Lower leg skin (tissue), 4 donors: ENCODE data around the gene DNAAF8. TPM values are rescaled to one million over a fixed set of nuclear protein-coding genes. Genes with fewer than 3 reads are reported as not detected.

Experiments used
- DNase-seq, 2 donors: peaks; one replicate each; pipeline ENCODE4 v3.0.0-alpha.2; 2019; ENCODE audit warnings: low spot score in 2 of 2
- H3K4me3 ChIP-seq: fragments of 200-600 bp; sonication (generic); 2 replicates; pipeline ENCODE4 v1.5.1; 2017; ENCODE audit warnings: mild to moderate bottlenecking, low read depth; ENCODE audit not compliant: poor library complexity, severe bottlenecking
- POLR2A ChIP-seq, 2 donors: fragments of 450-650 bp; IDR thresholded peaks; one replicate each; pipeline ENCODE4 v1.6.1; 2016 to 2017; ENCODE audit warnings: antibody characterized with exemption in 2 of 2, mild to moderate bottlenecking in 1 of 2, moderate library complexity in 1 of 2
- WGBS, 2 donors: methylation state at CpG; one replicate each; pipeline ENCODE4 v1.1.5; 2018; 5-methylcytosine and 5-hydroxymethylcytosine counted together
- intact Hi-C: fragments of 100-400 bp; cut with DNase I; formaldehyde crosslinking; loops from one replicate; pipeline ENCODE4 v1.15.0; 2023; ENCODE audit warnings: low total_unique reads
- total RNA-seq, 4 donors: library from RNA; depleted of rRNA; stranded (reverse); fragments of >200 nt; gene quantifications; one replicate each; pipeline ENCODE4 v1.1.0, GENCODE V29; 2016
- TF ChIP-seq, protein P1 (sequence below), 3 donors: fragments of 450-650 bp; IDR thresholded peaks; one replicate each; pipeline ENCODE4 v1.5.1; 2016; ENCODE audit warnings: antibody characterized with exemption in 3 of 3, mild to moderate bottlenecking in 3 of 3, moderate library complexity in 2 of 3

The DNAAF8 gene
- total RNA-seq, 4 donors from 2014 or later = 0.16 to 1.4 TPM; not detected in 2

- no peak overlapping the region for H3K4me3 ChIP-seq
- 79 to 88% methylated on average over 6 to 29 of the region's 30 CpGs for WGBS, 2 donors
- DNase-seq = no peak
- intact Hi-C loops = no loop called here
- TF ChIP-seq POLR2A (IDR thresholded peaks at IDR 0.05) = no peak
- TF ChIP-seq, protein P1, sequence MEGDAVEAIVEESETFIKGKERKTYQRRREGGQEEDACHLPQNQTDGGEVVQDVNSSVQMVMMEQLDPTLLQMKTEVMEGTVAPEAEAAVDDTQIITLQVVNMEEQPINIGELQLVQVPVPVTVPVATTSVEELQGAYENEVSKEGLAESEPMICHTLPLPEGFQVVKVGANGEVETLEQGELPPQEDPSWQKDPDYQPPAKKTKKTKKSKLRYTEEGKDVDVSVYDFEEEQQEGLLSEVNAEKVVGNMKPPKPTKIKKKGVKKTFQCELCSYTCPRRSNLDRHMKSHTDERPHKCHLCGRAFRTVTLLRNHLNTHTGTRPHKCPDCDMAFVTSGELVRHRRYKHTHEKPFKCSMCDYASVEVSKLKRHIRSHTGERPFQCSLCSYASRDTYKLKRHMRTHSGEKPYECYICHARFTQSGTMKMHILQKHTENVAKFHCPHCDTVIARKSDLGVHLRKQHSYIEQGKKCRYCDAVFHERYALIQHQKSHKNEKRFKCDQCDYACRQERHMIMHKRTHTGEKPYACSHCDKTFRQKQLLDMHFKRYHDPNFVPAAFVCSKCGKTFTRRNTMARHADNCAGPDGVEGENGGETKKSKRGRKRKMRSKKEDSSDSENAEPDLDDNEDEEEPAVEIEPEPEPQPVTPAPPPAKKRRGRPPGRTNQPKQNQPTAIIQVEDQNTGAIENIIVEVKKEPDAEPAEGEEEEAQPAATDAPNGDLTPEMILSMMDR (IDR thresholded peaks at IDR 0.05) = no peak
These were observed 61.7 kb downstream of the DNAAF8 start for GRCh38 chr16:4795828-4796572.

- intact Hi-C loops = no loop called here
- H3K4me3 ChIP-seq = no peak overlapping the region
- no peak for DNase-seq
- 85 to 90% methylated on average over 19 to 21 of the region's 21 CpGs for WGBS, 2 donors
- TF ChIP-seq POLR2A (IDR thresholded peaks at IDR 0.05) = no peak
- TF ChIP-seq, protein P1 (IDR thresholded peaks at IDR 0.05) = no peak
These were observed 62.9 kb downstream of the DNAAF8 start for GRCh38 chr16:4796982-4797804.

DNA sequence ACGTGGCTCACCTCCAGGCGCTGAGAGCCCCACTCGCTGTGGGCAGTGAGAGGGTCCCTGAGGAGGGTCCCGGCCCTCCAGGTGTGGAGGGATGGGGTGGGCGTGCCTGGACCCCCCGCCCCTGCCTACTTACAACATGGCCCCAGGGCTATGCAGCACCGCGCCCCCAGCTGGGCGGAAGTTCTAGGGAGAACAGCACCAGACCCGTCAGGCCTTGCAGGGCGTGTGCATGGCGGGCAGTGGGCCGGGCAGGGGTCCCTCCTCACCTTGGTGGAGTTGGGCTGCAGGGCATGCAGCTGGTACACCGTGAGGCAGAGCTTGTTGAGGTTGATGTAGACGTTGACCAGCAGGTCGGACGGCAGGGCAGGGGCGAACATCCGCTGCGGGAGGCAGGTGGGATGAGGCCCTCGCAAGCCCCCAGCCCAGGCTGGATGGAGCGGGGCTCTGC lies 63.5 kb downstream of the DNAAF8 start:
- DNase-seq = no peak
- TF ChIP-seq, protein P1 (IDR thresholded peaks at IDR 0.05) = no peak
- no peak for TF ChIP-seq POLR2A (IDR thresholded peaks at IDR 0.05)
- 88 to 90% methylated on average over 18 to 19 of the region's 22 CpGs for WGBS, 2 donors
- no peak overlapping the region for H3K4me3 ChIP-seq
- intact Hi-C loops = no loop called here

DNA sequence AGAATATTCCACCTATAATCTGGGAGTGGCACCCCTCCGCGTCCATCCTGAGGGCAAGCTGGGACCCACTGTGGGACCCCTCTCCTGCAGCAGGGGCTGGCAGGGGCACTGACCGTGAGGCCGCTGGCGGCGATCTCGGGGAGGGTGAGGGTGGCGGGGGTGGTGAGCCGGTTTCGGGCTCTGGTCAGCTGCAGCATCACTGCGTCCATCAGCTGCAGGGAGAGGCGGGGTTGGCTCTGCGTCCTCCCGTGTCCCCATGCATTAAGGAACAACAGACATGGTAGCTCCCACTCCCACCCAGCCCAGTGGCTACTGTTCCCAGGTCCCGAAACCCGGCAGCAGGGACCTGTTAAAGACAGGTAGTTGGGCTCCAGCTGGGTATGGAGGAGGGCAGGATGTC lies 64.1 kb downstream of the DNAAF8 start:
- TF ChIP-seq POLR2A (IDR thresholded peaks at IDR 0.05) = no peak
- TF ChIP-seq, protein P1 (IDR thresholded peaks at IDR 0.05) = no peak
- no peak for DNase-seq
- no peak overlapping the region for H3K4me3 ChIP-seq
- intact Hi-C loops = no loop called here
- WGBS, 2 donors = 92 to 94% methylated on average over 13 to 15 of the region's 16 CpGs

Other genes with a start within 250 kb of the DNAAF8 start
- gene CDIP1, start 195.8 kb upstream of the DNAAF8 start, total RNA-seq = 10 to 100 TPM in 3 of 4 donors, 1 to 10 TPM in 1; 9.9 to 18.4 (median 15.0) TPM
- gene C16orf96, start 178.2 kb upstream of the DNAAF8 start, total RNA-seq = under 1 TPM; 0.08 to 0.49 (median 0.29) TPM
- 10 to 100 TPM in 3 of 4 donors, 1 to 10 TPM in 1; 9.8 to 14.9 (median 14.3) TPM for gene UBALD1, start 119.6 kb upstream of the DNAAF8 start, total RNA-seq
- gene MGRN1, start 109.7 kb upstream of the DNAAF8 start, total RNA-seq = 10 to 100 TPM; 35.3 to 53.4 (median 40.1) TPM
- 10 to 100 TPM; 18.5 to 27.8 (median 23.6) TPM for gene NUDT16L1, start 41.0 kb upstream of the DNAAF8 start, total RNA-seq
- gene ANKS3, start 266 bp upstream of the DNAAF8 start, total RNA-seq = 10 to 100 TPM; 10.4 to 28.8 (median 17.4) TPM
- gene ZNF500, start 32.6 kb downstream of the DNAAF8 start, total RNA-seq = 10 to 100 TPM; 12.6 to 23.3 (median 20.5) TPM
- gene SEPTIN12, start 53.8 kb downstream of the DNAAF8 start, total RNA-seq = not detected
- gene SMIM22, start 60.8 kb downstream of the DNAAF8 start, total RNA-seq = 10 to 100 TPM in 1 of 4 donors, 1 to 10 TPM in 2, not detected in 1; 6.6 to 10.6 (median 7.6) TPM
- 10 to 100 TPM in 2 of 4 donors, 1 to 10 TPM in 2; 7.3 to 15.8 (median 10.2) TPM for gene ROGDI, start 68.1 kb downstream of the DNAAF8 start, total RNA-seq
- 10 to 100 TPM; 36.8 to 52.6 (median 51.3) TPM for gene GLYR1, start 112.8 kb downstream of the DNAAF8 start, total RNA-seq
- 10 to 100 TPM; 20.7 to 38.3 (median 27.9) TPM for gene UBN1, start 112.9 kb downstream of the DNAAF8 start, total RNA-seq
- gene PPL, start 202.6 kb downstream of the DNAAF8 start, total RNA-seq = 100 to 1,000 TPM; 445 to 545 (median 495) TPM
- gene SEC14L5, start 223.8 kb downstream of the DNAAF8 start, total RNA-seq = 1 to 10 TPM in 2 of 4 donors, under 1 TPM in 2; 0.91 to 2.6 (median 1.3) TPM